NOMO-1 treated with dmso at 0.1 percent for 144 hours (cell line): ENCODE data around the gene CEACAM21.
"Not testable (repeated sequence)": the region's sequence is repeated elsewhere in the genome, so short reads cannot be mapped to it uniquely, and the experiment has no call there.

ENCODE experiments used
- DNase-seq: peaks from one replicate; lab custom pipeline; 2025; ENCODE audit not compliant: unreplicated experiment; lab: John Stamatoyannopoulos, UW

The CEACAM21 gene

DNA sequence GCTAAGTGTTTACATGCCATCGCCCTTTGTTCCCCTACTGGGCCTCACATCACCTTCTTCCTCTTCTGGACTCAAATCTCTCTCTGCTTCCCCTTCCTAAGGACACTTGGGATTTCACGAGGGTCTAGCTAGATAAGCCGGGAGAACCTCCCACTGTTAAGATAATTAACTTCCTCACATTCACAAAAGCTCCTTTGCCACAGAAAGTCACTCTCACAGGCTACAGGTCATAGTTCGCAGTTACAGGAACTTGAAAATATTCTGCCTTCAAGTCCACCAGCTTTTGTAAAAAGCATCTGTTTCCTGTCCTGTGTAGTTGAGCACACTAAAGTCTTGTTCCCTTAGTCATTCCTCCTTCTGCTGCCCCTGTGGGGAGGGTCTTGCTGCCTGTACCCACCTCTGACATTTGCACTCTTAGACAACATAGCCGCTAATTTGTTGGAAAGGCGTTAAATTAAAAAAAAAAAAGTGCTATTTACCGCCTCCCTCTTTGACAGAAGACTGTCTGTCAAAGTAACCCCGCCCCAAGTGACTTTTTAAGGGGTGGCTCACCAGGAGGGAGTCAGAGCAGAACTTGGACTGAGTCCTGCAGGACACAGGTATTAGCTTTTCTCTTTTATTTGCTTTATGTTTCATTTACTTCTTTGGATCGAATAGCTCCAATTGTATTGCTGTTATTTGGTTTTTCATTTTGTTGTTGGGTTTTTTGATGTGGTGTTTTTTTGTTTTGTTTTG, 26.8 kb upstream of the CEACAM21 start:
- peak; percentile 69 for DNase-seq

DNA sequence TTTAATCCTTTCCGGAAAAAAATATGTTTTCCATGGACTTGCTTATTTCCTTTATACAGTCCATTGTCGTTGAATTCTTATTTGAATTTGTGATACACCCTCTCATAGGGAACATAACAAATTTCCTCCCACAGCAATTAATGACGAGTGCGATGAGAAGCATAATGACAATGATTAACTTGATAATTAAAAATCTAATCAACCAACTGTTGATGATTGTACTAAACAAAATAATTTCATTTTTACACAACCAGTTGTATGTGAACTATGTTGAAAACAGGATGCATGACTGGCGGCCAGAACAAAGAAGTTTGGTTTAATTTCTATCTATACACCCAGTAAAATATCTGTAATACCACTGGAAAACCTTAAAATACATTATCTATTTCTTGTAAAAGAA, 26.1 kb upstream of the CEACAM21 start:
- no peak for DNase-seq

- DNase-seq: no peak
Measured at GRCh38 chr19:41551212-41551610, 24.8 kb upstream of the CEACAM21 start.

GRCh38 chr19:41551711-41552110, 24.3 kb upstream of the CEACAM21 start:
- DNase-seq: no peak

GRCh38 chr19:41552558-41552957, 23.4 kb upstream of the CEACAM21 start:
- no peak for DNase-seq

GRCh38 chr19:41553804-41554203, 22.2 kb upstream of the CEACAM21 start:
- DNase-seq: no peak

- DNase-seq: no peak
Measured at GRCh38 chr19:41554907-41555306, 21.1 kb upstream of the CEACAM21 start.

DNA sequence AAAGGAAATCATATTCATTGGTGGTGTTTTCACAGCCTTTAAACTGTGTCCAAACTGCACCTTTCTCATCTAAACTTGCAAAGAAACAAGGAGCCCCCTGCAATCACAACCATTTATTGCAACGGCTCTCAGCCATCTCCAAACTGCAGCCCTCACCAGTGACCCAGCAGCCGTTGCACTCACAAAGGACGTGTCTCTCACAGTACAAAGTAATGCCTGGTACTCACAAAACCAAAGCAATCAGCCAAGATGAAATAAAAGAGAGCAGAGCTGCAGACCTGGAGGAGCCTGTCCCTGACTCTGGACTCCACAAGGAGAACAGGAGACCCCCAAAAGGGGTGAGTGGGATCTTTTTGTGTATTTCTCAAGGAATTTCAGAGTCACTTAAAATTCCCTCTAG, 20.2 kb upstream of the CEACAM21 start:
- no peak for DNase-seq

GRCh38 chr19:41563854-41564514, 12.0 kb upstream of the CEACAM21 start:
- DNase-seq: no peak

- no peak for DNase-seq
Measured at GRCh38 chr19:41564515-41565378, 11.2 kb upstream of the CEACAM21 start.

DNA sequence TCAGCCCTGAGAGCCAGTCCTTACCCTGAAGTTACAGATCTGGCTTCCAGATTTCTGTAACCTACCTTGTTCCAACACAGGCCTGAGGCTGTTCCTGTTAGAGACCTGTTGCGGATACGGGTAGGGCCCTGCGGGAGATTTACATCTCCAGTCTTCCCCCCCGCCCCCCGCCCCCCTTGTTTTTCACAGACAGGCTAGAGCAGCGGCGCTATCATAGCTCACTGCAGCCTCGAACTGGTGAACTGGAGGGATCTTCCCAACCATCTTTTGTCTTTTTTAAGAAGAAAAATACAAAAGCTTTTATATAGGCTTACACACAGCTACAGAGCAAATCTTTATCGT, 10.6 kb upstream of the CEACAM21 start:
- no peak for DNase-seq

DNA sequence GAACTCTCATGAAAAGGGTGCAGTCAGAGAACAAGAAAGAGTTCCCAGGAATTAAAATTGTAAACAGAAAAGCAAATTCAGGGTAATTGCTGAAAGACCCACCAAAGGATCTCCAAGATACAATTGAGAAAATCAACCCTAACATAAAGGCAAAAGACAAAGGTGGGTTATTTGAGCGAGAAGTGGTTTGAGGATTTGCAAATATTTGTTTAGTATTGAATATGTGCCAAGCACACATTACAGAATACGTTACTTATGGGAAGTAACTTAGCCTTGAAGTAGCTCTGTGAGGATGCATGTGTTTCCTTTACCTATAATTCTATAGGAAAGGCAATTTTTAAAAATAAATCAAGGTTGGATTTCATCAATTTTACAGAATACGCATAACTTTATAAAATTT, 10.0 kb upstream of the CEACAM21 start:
- no peak for DNase-seq

- no peak for DNase-seq
Measured at GRCh38 chr19:41569481-41570150, 6.3 kb upstream of the CEACAM21 start.

DNA sequence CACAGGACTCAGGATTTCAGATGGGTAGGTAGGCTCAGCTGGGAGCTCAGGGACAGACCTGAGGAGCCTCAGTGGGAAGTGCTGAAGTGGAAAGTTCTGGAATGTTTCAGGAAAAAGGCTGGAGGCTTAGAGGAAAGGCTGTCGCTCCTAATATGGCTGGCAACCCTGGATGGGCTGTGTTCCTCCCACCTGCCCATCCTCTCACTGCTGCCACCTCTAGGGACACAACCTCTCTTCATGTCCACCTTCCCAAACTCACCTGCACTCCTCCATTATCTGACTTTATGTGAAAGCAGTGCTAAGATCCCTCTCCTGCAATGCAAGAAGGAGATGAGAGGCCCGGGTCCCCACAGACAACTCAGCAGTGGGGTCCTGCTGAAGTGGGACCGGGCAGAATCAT, 5.8 kb upstream of the CEACAM21 start:
- DNase-seq: no peak

GRCh38 chr19:41570639-41571112, 5.3 kb upstream of the CEACAM21 start:
- peak; percentile 77 for DNase-seq

GRCh38 chr19:41577144-41577830, 1.3 kb downstream of the CEACAM21 start:
- no peak for DNase-seq

DNA sequence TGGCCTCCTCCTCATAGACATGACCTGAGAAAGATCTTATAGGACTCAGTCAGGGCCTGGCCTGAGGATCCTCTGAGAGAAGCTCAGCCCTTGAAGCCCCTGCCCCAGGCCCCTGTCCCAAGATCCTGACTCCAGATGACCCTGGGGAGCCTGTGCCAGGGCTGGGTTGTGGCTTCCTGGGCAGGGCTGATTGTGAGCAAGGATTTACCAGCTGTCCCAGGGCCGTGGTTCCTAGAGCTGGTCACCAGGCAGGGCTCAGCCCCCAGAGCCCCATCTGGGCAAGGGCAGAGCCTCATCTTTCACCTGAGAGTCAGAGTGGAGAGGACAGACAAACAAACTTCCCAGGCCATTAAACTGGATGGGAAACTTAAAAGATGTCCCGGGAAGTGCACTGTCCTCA, 1.9 kb downstream of the CEACAM21 start:
- DNase-seq: no peak

DNA sequence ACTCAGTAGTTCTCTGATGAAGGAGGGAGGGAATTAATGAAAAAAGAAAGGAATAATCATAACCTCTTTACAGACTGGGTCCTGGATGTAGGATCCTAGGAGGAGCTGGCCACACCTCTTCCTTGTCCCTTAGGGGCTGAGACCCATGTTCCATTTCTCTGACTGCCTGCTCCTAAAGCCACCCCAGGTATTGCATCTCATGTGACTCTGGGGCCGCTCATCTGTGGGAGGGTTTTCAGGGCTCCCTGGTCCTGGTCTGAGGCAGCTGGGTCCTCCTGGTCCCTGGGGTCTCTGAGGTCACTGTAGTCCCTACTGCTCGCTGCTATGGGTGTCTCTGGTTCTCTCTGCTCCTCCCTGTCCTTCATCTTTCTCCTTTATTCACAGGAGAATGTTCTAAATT, 2.9 kb downstream of the CEACAM21 start:
- DNase-seq: no peak

GRCh38 chr19:41581068-41581467, 5.1 kb downstream of the CEACAM21 start:
- not testable (repeated sequence) for DNase-seq

DNA sequence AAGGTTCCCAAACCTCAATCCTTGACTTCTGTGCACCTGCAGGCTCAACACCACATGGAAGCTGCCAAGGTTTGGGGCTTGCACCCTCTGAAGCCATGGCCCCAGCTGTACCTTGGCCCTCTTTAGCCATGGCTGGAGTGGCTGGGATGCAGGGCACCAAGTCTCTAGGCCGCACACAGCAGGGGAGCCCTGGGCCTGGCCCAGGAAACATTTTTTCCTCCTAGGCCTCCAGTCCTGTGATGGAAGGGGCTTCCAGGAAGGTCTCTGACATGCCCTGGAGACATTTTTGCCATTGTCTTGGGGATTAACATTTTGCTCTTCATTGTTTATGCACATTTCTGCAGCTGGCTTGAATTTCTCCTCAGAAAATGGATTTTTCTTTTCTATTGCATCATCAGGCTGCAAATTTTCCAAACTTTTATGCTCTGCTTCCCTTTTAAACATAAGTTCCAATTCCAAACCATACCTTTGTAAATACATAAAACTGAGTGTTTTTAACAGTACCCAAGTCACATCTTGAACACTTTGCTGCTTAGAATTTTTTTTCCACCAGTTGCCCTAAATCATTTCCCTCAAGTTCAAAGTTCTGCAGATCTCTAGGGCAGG, 6.7 kb downstream of the CEACAM21 start:
- DNase-seq: not testable (repeated sequence)
